ENCODE measurements around the gene TCEA3.

Gene TCEA3

GRCh38 chr1:23462766-23463165, 38.2 kb upstream of the TCEA3 start:
- H3K27ac ChIP-seq (ENCODE audit: poor library complexity, severe bottlenecking), result no peak overlapping the region
- H3K27me3 ChIP-seq (ENCODE audit: insufficient read depth, poor library complexity, severe bottlenecking), result no peaks in the 10 kb centered on the region
- TF ChIP-seq CTCF (IDR thresholded peaks at IDR 0.05; ENCODE audit: poor library complexity, severe bottlenecking), result no peak
- ATAC-seq (ENCODE audit: low read depth) (no peak), DNase-seq (ENCODE audit: low spot score) (no peak)
- peaks cover 3% of the 10 kb centered on the region; the same call in 1 of the 2 replicates for H3K36me3 ChIP-seq (ENCODE audit: low read depth)
- no peak overlapping the region for H3K4me3 ChIP-seq (ENCODE audit: severe bottlenecking)
- peaks cover 9% of the 10 kb centered on the region for H3K4me1 ChIP-seq (ENCODE audit: insufficient read depth, poor library complexity, severe bottlenecking)
- no peaks in the 10 kb centered on the region for H3K9me3 ChIP-seq (ENCODE audit: severe bottlenecking)

GRCh38 chr1:23461050-23461449, 36.5 kb upstream of the TCEA3 start:
- Histone ChIP-seq H3K36me3 (ENCODE audit: low read depth) (peaks cover 3% of the 10 kb centered on the region; the same call in 1 of the 2 replicates), H3K27ac (ENCODE audit: poor library complexity, severe bottlenecking) (peak overlapping the region; percentile 23), H3K4me1 (ENCODE audit: insufficient read depth, poor library complexity, severe bottlenecking) (peaks cover 15% of the 10 kb centered on the region), H3K9me3 (ENCODE audit: severe bottlenecking) (no peaks in the 10 kb centered on the region), H3K4me3 (ENCODE audit: severe bottlenecking) (no peak overlapping the region), H3K27me3 (ENCODE audit: insufficient read depth, poor library complexity, severe bottlenecking) (no peaks in the 10 kb centered on the region)
- DNase-seq (ENCODE audit: low spot score) (no peak), ATAC-seq (ENCODE audit: low read depth) (no peak)
- TF ChIP-seq CTCF (IDR thresholded peaks at IDR 0.05; ENCODE audit: poor library complexity, severe bottlenecking), result no peak

- no peak for TF ChIP-seq CTCF (IDR thresholded peaks at IDR 0.05; ENCODE audit: poor library complexity, severe bottlenecking)
- no peak overlapping the region for H3K4me3 ChIP-seq (ENCODE audit: severe bottlenecking)
- peak overlapping the region; percentile 23 for H3K27ac ChIP-seq (ENCODE audit: poor library complexity, severe bottlenecking)
- H3K4me1 ChIP-seq (ENCODE audit: insufficient read depth, poor library complexity, severe bottlenecking), result peaks cover 15% of the 10 kb centered on the region
- ATAC-seq (ENCODE audit: low read depth) (peak; percentile 44; the same call in 1 of the 3 replicates), DNase-seq (ENCODE audit: low spot score) (no peak)
- H3K36me3 ChIP-seq (ENCODE audit: low read depth), result peaks cover 3% of the 10 kb centered on the region; the same call in 1 of the 2 replicates
- no peaks in the 10 kb centered on the region for H3K9me3 ChIP-seq (ENCODE audit: severe bottlenecking)
- no peaks in the 10 kb centered on the region for H3K27me3 ChIP-seq (ENCODE audit: insufficient read depth, poor library complexity, severe bottlenecking)
Measured at GRCh38 chr1:23460519-23460918, 36.0 kb upstream of the TCEA3 start.

- no peak for ATAC-seq (ENCODE audit: low read depth)
- Histone ChIP-seq H3K27ac (ENCODE audit: poor library complexity, severe bottlenecking) (no peak overlapping the region), H3K4me3 (ENCODE audit: severe bottlenecking) (no peak overlapping the region), H3K4me1 (ENCODE audit: insufficient read depth, poor library complexity, severe bottlenecking) (peaks cover 15% of the 10 kb centered on the region), H3K9me3 (ENCODE audit: severe bottlenecking) (no peaks in the 10 kb centered on the region), H3K36me3 (ENCODE audit: low read depth) (peaks cover 8% of the 10 kb centered on the region), H3K27me3 (ENCODE audit: insufficient read depth, poor library complexity, severe bottlenecking) (no peaks in the 10 kb centered on the region)
- TF ChIP-seq CTCF (IDR thresholded peaks at IDR 0.05; ENCODE audit: poor library complexity, severe bottlenecking), result no peak
- DNase-seq (ENCODE audit: low spot score), result no peak
Measured at GRCh38 chr1:23459338-23459757, 34.8 kb upstream of the TCEA3 start.

GRCh38 chr1:23456226-23456625, 31.7 kb upstream of the TCEA3 start:
- Histone ChIP-seq H3K9me3 (ENCODE audit: severe bottlenecking) (no peaks in the 10 kb centered on the region), H3K27ac (ENCODE audit: poor library complexity, severe bottlenecking) (peak overlapping the region; percentile 2), H3K4me1 (ENCODE audit: insufficient read depth, poor library complexity, severe bottlenecking) (peaks cover 27% of the 10 kb centered on the region), H3K36me3 (ENCODE audit: low read depth) (peaks cover 11% of the 10 kb centered on the region), H3K27me3 (ENCODE audit: insufficient read depth, poor library complexity, severe bottlenecking) (no peaks in the 10 kb centered on the region), H3K4me3 (ENCODE audit: severe bottlenecking) (no peak overlapping the region)
- ATAC-seq (ENCODE audit: low read depth) (no peak), DNase-seq (ENCODE audit: low spot score) (no peak)
- TF ChIP-seq CTCF (IDR thresholded peaks at IDR 0.05; ENCODE audit: poor library complexity, severe bottlenecking), result no peak

Data from RWPE2 (cell line).